Tibial artery (tissue), 4 donors: ENCODE data around the gene SSX7.
"Not testable (repeated sequence)": the region's sequence is repeated elsewhere in the genome, so short reads cannot be mapped to it uniquely, and the experiment has no call there.

Source experiments
- DNase-seq, 2 donors: peaks; one replicate each; pipeline ENCODE4 v3.0.0-alpha.2; 2019
- H3K27ac ChIP-seq, 2 donors: fragments of 200-600 bp; sonication (generic) in 1 of 2; 1 replicate in 1 of 2; 2 replicates in 1 of 2; pipeline ENCODE4 v1.5.1; 2018 to 2019; ENCODE audit warnings: mild to moderate bottlenecking in 1 of 2
- H3K27me3 ChIP-seq, 2 donors: fragments of 200-600 bp; sonication (generic) in 1 of 2; one replicate each; pipeline versions ENCODE4 v1.5.1 to v1.6.0; 2016 to 2019
- H3K36me3 ChIP-seq, 3 donors: fragments of 200-600 bp; sonication (generic) in 2 of 3; one replicate each; pipeline ENCODE4 v1.5.1; 2016 to 2019; ENCODE audit warnings: mild to moderate bottlenecking in 2 of 3
- H3K4me1 ChIP-seq, 4 donors: fragments of 200-600 bp; sonication (generic) in 2 of 4; 1 replicate in 3 of 4; 2 replicates in 1 of 4; pipeline ENCODE4 v1.5.1; 2016 to 2019
- H3K4me3 ChIP-seq, 2 donors: fragments of 200-600 bp; sonication (generic) in 1 of 2; 1 replicate in 1 of 2; 2 replicates in 1 of 2; pipeline ENCODE4 v1.5.1; 2018 to 2019; ENCODE audit warnings: mild to moderate bottlenecking in 2 of 2
- H3K9me3 ChIP-seq, 3 donors: fragments of 200-600 bp; sonication (generic) in 1 of 3; one replicate each; pipeline ENCODE4 v1.5.1; 2016 to 2019
- CTCF ChIP-seq, 2 experiments: fragments of 200-600 bp in 1 of 2; fragments of 450-650 bp in 1 of 2; IDR thresholded peaks; one replicate each; pipeline ENCODE4 v1.5.1; 2017 to 2019; ENCODE audit warnings: antibody characterized with exemption in 2 of 2, mild to moderate bottlenecking in 1 of 2, moderate library complexity in 1 of 2
- intact Hi-C: fragments of 100-400 bp; cut with DNase I; formaldehyde crosslinking; loops from one replicate; pipeline ENCODE4 v1.15.0; 2023; ENCODE audit warnings: low total_unique reads

The SSX7 gene

DNA sequence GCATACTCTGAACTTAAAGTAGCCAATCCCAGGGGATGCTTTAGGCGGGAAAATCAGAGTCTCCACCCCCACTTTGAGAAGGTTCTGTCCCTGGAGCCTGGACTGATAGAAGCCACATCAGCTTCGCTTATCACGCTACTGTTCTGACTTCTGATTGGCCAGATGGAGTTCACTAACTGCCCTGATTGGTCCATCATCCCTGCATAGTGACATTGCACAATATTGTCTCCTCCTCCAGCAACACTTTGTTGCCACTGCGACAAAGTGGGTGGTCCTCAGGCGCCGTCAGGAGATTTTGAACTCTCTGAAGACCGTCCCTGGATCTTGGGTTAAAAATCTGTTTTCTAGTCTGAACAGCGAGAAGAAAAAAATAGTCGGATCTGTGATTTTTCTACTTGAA, at the start of gene SSX7:
Gene SSX7, minus strand, starts transcription at position 101 of the 400 bp plus-strand sequence. CDS start 1,428 bp downstream, outside the sequence.
- H3K4me3 ChIP-seq, H3K4me1 ChIP-seq, H3K27me3 ChIP-seq, H3K27ac ChIP-seq, intact Hi-C loops, DNase-seq, H3K9me3 ChIP-seq, H3K36me3 ChIP-seq: not testable (repeated sequence)

DNA sequence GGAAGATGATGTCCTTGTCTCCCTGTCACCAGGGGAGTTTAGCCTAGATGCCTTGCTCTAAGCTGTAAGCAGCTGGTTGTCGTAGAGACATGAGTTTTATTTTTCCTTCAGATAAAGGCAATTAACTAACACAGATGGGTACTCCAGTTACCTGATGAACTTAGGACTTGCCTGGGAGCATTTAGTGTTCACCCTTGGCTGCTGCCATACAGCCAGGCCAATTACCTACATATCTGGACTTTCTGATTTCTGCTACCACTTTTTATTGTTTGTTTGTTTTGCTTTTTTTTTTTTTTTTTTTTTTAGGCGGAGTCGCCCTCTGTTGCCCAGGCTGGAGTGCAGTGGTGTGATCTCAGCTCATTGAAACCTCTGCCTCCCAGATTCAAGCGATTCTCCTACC, 37.3 kb upstream of the SSX7 start:
- H3K27ac ChIP-seq, DNase-seq, H3K9me3 ChIP-seq, H3K27me3 ChIP-seq, H3K36me3 ChIP-seq, intact Hi-C loops, H3K4me3 ChIP-seq, H3K4me1 ChIP-seq: not testable (repeated sequence)

DNA sequence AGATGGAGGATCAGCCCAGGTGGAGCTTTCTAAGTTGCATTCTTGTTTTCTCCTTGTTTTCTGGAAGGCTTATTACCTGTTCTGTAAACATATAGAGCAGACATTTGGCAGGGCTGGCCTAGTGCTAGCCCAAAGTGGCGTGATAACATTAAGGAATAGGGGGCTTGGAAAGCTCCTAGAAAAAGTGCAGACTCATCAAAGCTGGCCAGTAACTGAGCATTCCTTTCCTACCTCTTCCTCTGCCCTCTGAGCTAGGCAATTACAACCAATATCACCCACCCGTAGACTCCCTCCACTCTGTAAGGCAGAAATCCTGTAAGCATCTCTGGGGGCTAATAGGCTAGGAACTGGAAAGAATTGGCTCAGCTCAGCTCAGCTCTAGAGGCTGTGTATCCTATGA, 7.5 kb upstream of the SSX7 start:
- DNase-seq, H3K4me3 ChIP-seq, H3K27me3 ChIP-seq, intact Hi-C loops, H3K27ac ChIP-seq, H3K36me3 ChIP-seq, H3K4me1 ChIP-seq, H3K9me3 ChIP-seq: not testable (repeated sequence)

DNA sequence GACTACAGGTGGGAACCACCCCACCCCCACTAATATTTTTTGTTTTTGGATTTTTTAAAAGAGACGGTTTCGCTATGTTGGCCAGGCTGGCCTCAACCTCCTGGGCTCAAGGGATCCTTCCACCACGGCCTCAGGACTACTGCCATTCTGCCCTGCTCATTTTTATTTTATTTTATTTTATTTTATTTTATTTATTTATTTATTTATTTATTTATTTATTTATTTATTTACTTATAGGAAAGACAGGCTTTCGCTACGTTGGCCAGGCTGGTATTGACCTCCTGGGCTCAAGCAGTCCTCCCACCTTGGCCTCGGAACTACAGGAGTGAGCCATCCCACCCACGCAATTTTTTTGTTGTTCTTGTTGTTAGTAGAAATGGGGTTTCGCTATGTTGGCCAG, 775 bp upstream of the SSX7 start:
- H3K4me3 ChIP-seq, H3K27me3 ChIP-seq, intact Hi-C loops, H3K9me3 ChIP-seq, H3K4me1 ChIP-seq, DNase-seq, H3K36me3 ChIP-seq, H3K27ac ChIP-seq: not testable (repeated sequence)

DNA sequence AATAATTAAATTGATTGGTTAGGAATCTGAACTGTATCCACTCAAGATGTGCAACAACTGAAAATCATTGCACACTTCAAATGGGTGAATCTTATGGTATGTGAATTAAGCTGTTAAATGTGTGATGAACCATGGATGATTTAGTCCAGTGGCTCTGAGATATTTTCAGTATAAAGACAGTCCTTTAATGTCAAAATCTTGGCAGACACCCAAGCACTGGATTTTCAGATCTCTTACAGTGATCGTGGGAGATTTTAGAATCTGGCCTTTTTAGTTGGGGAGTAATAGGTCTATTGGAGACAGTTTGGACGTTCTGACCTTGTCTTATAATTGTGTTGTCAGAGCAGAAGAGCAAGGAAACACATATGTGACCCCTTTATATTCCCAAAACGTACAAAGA, 4.0 kb downstream of the SSX7 start:
- H3K4me3 ChIP-seq, H3K4me1 ChIP-seq, H3K9me3 ChIP-seq, H3K27me3 ChIP-seq, H3K36me3 ChIP-seq, DNase-seq, H3K27ac ChIP-seq, intact Hi-C loops: not testable (repeated sequence)

- H3K9me3 ChIP-seq, H3K36me3 ChIP-seq, H3K27ac ChIP-seq, DNase-seq, H3K4me1 ChIP-seq, H3K27me3 ChIP-seq, H3K4me3 ChIP-seq, intact Hi-C loops: not testable (repeated sequence)
These were observed 5.7 kb downstream of the SSX7 start for GRCh38 chrX:52648956-52649355.

- intact Hi-C loops, H3K4me1 ChIP-seq, H3K9me3 ChIP-seq: not testable (repeated sequence)
These were observed 26.2 kb downstream of the SSX7 start for GRCh38 chrX:52628483-52628882.

GRCh38 chrX:52620661-52621060, 34.0 kb downstream of the SSX7 start:
- H3K27ac ChIP-seq, H3K4me3 ChIP-seq, DNase-seq, H3K4me1 ChIP-seq, intact Hi-C loops, H3K36me3 ChIP-seq, H3K9me3 ChIP-seq, H3K27me3 ChIP-seq: not testable (repeated sequence)

More at GRCh38 chrX:52628483-52628882, 26.2 kb downstream of the SSX7 start:
- not testable (repeated sequence) for H3K36me3 ChIP-seq, H3K4me3 ChIP-seq, H3K27me3 ChIP-seq, DNase-seq, H3K27ac ChIP-seq

- DNase-seq = no peak
- H3K27ac ChIP-seq = no peak overlapping the region
- no peaks in the 10 kb centered on the region for H3K27me3 ChIP-seq
- no peaks in the 10 kb centered on the region for H3K4me1 ChIP-seq
- H3K36me3 ChIP-seq = no peaks in the 10 kb centered on the region
- no peak for TF ChIP-seq CTCF (IDR thresholded peaks at IDR 0.05)
- no peaks in the 10 kb centered on the region for H3K9me3 ChIP-seq
- no peak overlapping the region for H3K4me3 ChIP-seq
- intact Hi-C loops = no loop called here
These were observed 45.7 kb downstream of the SSX7 start for GRCh38 chrX:52608961-52609360.

GRCh38 chrX:52603151-52603550, 51.5 kb downstream of the SSX7 start:
- H3K4me1 ChIP-seq, H3K9me3 ChIP-seq, H3K4me3 ChIP-seq, H3K27ac ChIP-seq, intact Hi-C loops, DNase-seq, H3K36me3 ChIP-seq, H3K27me3 ChIP-seq: not testable (repeated sequence)
